K562 treated with DMSO at 1 percent for 12 hours (cell line): ENCODE data around the gene STEAP3. TPM values are rescaled to one million over a fixed set of nuclear protein-coding genes. Genes with fewer than 3 reads are reported as not detected.

Experiments used
- total RNA-seq: library from RNA; unstranded; fragments of 300-600 nt; gene quantifications from 2 replicates; pipeline ENCODE4 v1.2.3, GENCODE V29; 2022; ENCODE audit not compliant: insufficient read depth

STEAP3 gene, protein sequence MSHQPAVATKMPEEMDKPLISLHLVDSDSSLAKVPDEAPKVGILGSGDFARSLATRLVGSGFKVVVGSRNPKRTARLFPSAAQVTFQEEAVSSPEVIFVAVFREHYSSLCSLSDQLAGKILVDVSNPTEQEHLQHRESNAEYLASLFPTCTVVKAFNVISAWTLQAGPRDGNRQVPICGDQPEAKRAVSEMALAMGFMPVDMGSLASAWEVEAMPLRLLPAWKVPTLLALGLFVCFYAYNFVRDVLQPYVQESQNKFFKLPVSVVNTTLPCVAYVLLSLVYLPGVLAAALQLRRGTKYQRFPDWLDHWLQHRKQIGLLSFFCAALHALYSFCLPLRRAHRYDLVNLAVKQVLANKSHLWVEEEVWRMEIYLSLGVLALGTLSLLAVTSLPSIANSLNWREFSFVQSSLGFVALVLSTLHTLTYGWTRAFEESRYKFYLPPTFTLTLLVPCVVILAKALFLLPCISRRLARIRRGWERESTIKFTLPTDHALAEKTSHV
- 1.1 and 3.1 TPM in 2 replicates for total RNA-seq

DNA sequence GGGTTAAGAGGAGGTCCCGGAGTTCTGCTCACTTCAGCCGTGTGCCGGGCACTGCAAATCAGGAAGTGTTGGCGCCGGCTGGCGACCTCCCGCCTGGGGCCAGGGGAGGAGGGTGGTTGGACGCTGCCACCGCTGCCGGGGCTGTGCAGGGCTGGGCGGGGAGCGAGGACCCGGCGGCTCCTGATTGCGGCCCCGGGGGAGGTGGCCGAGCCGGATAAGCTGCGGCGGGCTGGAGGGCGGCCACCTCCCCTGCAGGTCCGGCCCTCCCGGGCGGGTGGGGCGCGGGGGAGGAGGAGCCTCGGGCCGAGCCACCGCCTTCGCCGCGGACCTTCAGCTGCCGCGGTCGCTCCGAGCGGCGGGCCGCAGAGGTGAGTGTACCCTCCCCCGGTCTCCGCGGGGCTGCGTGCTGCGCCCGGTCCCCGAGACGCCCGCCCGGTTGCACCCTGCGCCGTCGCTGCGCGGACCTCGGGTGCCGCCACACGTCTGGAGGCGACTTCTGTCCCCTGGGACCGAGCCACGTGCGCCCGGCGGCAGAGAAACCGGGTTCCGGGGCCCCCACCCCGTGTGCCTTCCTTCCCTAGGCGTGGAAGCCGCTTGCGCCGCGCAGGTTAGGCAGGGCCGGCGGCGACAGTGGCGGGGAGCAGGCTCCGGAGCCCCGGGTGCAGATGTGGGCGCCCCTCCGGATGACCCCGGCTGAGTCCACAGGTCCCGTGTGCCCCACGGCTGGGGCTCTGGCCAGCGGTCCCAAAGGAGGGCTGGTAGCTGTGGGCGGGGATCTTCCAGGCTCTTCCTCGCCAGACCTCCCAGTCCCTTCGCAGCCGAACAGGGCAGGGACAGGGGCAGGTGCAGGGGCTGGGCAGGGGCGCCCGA is at the start of gene STEAP3:
Gene STEAP3, plus strand, starts transcription at position 314 of the 870 bp plus-strand sequence. CDS start 7,179 bp downstream, outside the sequence.

Other genes starting within 250 kb of the STEAP3 start
- gene C1QL2, start 65.1 kb upstream of the STEAP3 start, total RNA-seq: not detected in 2 replicates
- gene C2orf76, start 143.0 kb downstream of the STEAP3 start, total RNA-seq: 5.8 and 6.0 TPM in 2 replicates
- gene DBI, start 143.1 kb downstream of the STEAP3 start, total RNA-seq: 71.1 and 95.5 TPM in 2 replicates
- gene TMEM37, start 208.0 kb downstream of the STEAP3 start, total RNA-seq: 0.67 TPM in 1 of 2 replicates, not detected in the other